SHP77 (cell line): ENCODE data around the gene ADORA2A.

Source experiments
- DNase-seq, 2 experiments: peaks; one replicate each; lab custom pipeline; 2025; lab: John Stamatoyannopoulos, UW

The ADORA2A gene

DNA sequence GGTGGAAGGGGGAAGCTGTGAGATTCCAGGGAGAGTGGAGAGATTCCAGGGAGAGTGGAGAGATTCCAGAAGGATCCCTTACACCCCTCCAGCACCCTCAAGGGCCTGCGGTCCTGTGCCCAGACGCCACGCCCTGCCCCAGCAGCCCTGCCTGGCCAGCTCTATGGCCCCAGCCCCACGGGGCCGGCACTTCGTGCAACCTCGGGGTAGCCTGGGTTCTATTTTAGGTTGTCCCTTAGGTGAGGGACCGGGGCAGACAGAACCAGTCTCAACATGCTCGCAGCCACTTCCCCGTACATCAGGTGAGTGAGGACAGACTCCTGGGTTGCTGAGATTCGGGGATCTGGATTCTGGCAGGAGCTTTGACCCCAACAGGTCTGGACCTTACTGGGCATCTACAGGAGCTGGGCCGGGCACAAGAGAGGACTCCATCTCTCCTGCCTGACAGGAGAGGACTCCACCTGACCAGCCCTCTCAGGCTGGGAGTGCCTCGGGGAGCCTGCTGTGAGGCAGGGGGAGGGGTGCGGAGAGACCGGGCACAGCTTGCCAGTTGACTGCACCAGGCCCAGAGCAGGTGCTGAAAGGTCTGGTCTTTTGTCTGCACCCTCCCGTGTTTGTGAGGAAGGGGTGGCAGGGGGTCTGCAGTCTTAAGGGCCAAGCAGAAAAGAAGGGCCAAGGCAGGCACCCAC is 8.5 kb upstream of the ADORA2A start:
- DNase-seq, result peak in 1 of 2 experiments; percentile 55

DNA sequence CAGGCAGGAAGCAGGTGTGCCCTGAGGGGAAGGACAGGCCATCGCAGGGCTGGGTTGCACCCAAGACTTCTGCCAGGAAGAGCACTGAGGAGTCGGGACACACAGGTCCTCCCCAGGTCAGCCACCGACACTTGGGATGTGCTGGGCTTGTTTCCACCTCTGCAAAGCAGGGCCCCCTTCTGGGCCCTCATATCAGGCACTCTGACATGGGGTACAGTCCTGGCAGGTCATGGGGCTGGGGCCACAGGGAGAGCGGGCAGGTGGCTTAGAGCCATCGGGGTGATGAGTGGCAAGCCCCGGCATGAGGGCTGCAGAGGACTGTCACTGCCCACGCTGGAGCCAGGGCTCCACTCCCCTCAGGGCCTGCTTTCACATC is 7.9 kb upstream of the ADORA2A start:
- DNase-seq, result peak in 1 of 2 experiments; percentile 40

DNA sequence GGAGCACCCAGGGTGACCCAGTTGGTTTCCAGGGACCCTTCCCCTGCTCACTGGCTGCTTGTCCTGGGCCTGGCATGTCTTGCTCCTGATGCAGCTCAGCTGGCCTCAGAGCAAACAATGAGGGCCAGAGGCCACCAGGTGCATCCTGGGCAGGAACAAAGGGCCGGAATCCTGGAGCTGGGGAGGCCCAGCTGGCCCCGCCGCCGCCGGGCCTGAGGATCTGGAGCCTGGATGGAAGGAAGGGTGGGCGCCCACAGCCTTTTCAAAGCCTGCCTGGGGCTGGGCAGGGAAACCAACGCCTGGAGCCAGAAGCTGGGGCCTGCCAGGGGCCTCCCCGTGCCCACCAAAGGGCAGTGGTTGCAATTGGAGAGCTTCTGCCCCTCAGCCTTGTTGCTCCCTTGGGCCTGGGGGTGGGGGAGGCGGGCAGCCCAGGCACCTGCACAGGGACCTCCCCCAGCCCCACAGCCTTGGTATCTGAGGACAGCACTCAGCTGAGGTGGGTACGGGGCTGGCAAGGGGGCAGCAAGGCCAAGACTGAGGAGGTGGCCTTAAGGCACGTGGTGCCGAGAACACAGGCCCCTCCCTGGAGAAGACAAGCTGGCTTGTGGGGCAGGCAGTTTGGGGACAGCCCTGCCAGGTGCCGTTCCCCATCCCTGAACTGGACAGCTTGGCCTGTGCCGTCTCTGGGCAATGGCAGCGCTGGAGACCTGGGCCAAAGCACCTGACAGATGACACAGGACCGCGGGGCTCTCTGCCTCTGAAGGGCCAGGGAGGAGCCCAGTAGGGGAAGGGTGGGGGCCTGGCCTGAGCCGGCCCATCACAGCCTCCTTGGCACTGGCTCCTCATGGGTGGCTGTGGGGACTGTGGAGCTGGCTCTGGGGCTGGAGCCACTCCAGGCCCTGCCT is 7.1 kb upstream of the ADORA2A start:
- peak; percentile 72 to 78 for DNase-seq

DNA sequence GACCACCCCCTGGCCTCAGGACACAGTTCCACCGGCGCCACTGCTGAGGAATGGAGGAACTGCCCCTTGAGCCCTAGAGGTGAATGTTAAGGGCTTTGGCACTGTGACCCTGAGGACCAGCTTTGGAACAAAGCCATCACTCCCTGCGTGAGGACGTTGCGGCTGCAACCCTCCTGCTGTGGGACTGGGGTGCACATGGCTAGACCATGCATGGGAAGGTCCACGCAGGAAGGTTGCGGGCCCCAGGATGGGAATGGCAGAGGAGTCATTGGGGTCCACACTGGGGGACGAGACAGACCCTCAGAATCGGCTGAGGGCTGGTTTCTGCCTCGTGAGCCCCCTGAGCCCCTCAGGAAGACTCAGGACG is 6.4 kb upstream of the ADORA2A start:
- DNase-seq, result no peak

DNA sequence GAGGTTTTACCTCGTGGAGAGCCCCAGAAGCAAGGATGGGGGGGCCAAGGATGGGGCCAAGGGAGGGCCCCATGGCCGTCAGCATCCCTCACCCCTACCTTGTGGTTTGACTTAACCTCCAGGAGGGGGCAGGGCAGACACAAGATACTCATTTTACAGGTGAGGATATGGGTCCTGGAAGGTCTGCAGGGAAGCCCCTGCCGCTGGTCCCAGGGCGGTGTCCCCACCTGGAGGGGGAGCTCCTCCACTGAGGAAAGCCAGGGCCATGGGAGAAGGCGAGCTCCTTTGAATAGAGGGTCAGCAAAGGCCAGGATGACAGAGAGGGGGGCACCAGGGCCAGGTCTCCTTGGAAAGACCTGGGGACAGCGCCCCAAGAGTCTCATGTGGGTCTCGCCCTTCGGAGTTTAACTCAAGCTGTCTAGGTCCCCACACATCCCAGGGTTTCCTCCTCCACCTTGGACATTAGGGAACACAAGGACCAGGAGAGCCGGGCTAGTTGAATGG is 5.9 kb upstream of the ADORA2A start:
- DNase-seq, result no peak

DNA sequence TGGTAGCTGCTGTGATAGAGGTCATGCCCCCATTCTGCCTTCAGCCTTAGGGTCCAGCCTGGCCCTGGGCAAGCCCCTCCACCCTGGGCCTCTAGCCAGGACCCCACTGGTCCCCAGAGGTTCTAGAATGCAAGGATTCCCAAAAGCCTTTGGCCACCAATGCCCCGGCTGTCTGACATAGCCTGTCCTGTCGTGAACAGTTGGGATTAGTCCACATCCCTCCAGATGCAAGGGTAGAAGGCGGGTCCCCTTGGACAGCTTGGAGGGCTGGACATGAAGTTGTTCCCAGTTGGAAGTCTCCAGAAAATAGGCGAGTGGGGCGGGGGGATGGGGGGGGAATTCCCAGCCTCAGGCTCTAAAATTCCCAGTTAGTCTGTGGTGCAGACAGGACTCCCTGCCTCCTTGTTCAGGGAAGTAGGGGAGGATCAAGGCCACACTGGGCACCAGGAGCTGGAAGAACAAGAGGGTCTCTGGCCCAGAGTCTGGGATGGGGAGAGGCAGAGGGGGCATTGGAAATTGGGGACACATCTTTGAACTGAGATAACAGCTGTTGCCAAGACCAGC is 5.2 kb upstream of the ADORA2A start:
- DNase-seq, result no peak

DNA sequence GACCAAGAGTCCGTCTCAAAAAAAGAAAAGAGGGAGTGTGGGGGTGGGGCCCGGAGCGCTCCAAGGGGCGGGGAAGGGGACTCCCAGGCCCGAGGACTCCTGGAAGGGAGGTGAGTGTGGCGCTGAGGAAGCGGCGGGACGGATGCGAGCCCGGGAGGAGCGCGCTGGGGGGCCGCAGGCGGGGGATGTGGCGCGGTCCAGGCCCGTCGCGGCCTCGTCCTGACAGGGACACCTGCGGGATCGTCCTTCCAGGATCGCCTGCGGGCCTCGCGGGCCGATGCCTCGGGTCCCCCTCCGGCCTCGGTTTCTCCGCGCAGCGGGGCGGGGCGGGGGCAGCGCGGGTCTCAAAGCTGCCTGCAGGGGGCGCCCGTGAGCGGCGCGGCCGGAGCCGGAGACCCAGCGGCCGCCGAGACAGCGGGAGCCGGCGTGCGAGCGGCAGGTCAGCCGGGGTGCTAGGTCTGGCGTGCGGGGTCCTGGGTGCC is 3.8 kb upstream of the ADORA2A start:
- DNase-seq, result peak in 1 of 2 experiments; percentile 26

DNA sequence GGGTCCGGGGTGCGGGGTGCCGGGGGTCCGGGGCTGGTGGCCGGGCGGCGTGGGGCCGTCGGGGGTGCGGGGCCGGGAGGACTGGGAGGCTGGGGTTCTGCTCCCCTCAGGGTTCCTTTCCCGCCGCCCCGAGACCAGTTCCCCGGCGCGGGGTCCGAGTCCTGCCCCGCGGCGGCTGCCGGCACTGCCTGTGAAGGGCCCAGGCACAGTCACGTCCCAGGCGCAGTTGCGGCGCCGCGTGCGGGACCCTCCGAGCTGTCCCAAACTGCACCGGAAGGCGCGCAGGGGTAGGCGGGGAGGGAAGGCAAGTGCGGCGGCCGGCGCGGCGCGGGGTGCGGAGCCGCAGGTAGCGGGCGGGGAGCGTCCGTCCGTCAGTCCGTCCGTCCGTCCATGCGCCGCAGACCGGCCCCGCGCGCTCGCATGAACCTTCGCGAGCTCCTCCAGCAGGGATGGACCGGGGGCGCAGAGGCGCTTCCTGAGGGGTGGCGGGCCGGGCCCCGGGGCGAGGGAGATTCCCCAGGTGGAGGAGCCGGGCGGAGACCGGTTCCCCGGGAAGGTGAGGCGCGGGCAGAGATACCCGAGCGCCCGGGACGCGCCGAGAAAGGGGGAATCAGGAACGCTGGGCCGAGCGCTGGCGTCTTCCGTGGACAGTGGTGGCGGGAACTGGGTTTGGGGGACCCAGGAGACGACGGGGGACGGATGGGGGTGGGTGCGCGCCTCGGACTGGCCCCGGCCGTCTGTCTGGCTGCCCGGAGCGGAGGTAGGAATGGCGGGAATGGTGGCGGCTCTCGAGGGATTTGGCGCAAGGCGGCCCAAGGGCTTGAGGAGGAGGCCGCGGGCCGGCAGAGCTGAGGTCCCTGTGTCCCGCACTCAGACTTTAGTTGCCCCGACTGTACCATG is 3.1 kb upstream of the ADORA2A start:
- DNase-seq, result no peak

DNA sequence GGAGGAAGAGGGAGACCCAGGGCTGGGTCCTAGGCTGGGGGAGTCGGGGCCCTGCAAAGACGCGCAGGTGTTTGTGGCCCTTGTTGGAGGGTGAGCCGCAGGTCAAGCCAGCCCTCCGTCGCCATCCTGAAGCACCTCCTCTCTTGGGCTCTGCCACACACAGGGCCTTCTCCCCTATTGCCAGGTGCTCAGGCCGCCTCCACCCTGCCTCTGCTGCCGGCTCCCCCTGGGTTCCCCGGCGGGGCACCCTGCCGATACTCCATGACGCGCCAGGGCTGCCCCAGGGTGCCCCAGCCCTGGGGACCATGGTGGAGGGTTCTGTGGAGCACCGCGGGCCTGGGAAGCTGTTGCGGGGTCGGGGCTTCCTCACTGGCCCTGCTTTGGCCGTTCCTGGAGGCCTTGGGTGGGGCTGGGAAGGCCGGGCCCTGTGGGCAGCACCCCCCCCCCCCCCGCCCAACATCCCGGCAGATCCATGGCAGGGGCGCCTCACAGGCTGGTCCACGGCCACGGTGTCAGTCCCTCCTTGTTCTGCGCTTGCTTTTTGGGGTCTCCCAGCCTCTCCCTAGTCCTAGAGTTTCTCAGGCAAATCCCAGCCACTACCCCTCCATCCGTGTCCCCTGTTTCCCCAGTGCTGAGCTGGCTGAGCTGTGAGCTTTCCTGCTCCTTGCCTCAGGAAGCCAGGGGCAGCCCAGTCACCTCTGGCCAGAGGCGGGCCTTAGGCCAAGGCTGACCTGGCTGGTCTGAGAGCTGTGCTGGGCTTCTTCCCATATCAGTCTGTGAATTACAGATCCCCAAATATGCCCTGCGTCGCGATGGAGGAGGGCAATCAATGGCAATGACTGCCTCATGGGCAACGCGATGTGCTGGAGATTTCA is 2.3 kb upstream of the ADORA2A start:
- no peak for DNase-seq

DNA sequence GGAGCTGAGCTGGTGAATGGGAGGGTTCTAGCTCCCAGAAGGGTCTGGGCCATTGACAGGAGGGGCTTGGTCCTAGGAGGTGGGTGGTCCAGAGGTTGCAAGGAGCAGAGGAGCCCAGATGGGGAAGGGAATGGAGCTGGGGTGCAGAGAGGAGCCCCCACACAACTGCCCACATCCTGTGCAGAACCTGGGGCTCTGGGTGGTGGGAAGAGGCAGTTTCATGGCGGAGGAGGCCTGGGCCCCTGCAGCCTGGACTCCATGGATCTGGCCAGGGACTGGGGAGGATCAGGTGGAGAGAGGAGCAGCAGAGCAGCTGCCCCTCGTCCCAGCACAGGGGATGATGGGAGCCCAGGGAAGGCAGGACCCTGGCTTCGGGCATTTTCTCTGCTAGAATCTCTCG is 963 bp upstream of the ADORA2A start:
- DNase-seq, result no peak

DNA sequence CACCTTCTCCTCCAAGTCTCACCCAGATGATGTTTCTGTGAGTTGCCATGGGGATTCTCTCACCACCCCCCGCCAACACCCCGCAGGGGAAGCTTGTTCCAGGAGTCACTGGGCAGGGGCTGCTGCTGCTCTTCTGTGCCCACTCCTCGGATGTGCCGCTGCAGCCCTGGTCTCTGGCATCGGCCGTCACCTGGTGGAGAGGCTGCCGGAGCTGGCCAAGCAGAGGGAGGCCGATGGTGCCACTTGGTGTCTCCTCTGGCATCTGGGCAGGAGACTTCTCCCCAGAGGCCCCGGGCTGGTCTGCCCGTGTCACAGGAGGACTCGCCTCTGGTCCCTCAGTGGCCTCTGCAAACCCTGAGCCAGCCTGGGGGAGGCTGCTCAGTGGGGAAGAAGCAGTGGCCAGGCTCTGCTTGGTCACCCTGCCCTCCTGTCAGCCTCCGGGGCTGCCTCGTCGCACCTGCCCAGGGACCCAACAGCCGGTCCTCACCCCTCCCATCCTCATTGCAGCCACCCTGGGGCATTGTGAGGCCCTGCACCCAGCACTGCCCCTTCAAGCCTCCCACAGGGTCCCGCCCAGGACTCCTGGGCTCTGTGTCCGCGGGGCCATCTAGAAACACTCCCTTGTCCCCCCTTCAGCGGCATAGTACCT is 424 bp upstream of the ADORA2A start:
- no peak for DNase-seq

DNA sequence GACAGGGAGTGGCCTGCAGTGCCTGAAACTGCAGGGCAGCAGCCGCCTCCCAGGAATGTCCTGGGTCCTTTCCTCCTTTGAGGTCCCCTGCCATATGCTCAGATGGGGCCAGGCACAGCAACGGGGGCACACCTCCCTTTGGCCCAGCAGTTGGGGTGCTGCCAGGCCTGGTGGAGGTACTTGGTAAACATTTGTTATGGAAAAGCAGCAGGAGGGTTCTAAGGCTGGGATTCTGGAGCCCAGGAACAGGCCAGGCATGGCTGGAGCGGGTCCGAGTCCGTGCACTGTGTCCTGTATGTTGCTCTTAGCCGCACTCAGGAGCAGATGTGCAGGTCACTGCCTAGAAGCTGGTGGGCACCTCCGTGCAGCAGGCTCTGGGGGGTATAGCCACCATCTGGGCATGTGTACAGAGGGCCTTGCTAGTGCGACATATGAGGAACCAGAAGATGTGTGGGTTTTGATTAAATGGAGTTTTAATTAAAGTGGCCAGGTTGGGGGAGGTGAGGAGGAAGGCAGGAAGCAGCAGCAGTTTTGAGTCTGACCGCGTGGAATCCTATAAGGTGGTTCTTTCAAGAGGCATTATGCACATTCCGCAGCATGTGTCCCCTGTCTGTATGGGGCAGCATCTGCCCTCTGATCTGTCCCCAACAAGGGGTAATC is 1.5 kb downstream of the ADORA2A start:
- no peak for DNase-seq

DNA sequence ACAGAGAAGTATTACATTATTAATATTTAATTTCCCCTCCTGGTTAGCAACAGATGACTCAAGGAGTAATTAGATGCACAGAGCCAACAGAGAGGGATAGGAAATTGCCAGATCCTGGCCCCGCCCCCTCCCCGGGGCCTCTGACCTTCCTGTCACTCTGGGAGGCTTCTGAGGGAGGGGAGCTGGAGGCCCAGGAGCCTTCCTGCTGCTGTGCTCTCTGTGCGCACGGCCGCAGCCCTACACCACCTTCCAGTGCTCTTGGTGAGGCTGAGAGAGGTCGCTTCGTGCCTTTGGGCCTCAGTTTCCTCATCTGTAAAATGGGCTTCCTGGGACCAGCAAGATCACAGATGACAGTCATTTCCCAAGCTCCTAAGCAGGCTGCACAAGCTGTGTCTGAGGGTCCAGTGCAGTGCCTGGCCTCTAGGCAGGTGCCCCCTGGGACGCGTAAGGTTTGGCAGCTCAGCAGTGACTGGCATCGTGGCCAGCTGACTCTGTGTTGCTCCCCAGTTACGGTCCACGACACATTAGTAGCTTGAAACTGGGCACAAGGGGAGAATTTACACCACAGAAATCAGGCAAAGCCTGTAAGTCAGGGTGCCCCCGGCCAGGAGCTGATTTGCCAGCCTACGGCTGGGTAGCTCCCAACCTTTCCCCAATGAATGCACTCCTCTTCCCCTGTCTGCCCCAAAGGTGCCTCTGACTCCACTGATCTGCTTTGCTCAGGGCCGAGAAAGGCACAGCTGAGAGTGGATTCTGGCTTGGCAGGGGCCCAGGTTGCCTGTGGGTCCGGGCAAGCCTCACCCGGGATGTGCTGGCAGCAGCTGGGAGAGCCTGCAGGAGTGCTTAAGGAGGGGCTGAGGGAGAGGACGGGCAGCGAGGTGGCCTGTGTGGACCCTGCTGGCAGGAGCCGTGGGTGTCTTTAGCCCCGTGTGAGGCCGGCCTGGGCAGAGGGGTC is 2.3 kb downstream of the ADORA2A start:
- peak in 1 of 2 experiments; percentile 71 for DNase-seq

DNA sequence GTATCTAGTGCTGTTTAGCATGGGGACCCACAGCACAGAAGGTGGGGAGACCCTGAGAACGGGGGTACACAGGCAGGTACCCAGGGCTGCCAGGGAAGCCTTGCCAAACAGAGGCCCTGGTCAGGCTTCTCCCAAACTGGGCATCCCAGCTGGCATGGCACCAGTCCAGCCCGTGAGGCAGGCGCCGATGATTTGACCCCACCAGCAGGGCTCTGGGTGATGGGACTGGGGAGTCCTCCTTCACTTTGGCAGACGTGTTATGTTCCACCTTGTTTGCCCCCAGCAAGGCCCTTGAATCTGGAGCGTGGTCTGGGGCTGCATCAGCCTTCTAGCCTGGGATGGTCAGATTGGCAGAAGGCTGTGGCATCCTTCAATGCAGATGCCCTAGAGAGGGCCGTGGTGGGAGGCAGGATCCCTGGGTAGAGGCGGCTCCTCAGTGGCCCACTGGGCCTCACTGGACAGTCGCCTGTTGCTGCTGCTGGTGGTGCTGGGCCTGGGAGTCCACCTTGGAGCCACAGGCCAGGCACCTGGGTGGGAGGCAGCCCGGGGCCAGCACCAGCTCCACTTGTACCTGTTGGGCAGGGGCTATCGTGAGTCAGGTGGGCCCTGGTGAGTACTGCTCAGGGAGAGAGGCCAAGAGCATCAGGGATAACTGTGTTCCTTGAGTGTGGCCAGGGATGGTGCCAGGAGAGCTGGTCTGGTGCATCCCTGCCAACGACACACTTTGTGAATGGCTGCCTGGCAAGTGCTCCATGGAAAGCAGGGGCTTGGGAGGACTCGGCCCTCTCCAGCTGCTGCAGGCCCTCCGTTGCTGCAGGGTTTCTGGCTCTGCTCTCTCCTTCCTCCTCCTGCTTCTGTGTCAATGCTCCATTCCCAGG is 3.3 kb downstream of the ADORA2A start:
- DNase-seq, result no peak

DNA sequence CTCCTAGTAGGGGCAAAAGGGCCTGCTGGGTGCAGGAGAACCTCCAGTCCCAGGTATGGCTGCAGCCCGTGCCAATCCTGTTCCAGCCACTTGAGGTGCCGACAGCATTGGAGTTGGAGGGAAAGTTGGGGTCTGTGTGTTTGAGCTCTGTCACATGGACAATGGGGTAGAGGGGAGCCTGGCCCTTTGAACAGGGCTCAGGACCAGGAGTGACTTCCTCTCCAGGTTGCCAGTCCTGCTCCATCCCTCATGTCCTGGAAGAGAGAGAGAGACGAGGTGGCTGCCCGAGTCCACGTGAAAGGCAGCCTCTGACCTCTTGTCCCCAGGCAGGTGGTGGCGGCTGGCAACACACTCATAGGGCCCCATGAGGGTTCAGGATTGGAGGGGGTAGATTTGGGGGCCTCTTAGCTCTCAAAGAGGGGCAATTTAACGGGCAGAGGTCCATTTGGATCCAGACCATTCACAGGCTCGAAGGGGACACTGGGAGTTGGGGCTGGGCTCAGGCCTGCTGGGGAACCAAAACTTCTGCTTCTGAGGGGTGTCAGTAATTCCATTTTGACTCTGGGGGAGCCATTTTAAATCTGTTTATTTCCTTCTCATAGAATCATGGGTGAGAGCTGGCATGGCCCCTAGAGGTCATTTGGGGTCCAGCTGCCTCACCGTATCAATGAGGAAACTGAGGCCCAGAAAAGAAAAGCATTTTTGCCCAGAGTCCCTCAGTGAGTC is 4.1 kb downstream of the ADORA2A start:
- DNase-seq, result no peak

DNA sequence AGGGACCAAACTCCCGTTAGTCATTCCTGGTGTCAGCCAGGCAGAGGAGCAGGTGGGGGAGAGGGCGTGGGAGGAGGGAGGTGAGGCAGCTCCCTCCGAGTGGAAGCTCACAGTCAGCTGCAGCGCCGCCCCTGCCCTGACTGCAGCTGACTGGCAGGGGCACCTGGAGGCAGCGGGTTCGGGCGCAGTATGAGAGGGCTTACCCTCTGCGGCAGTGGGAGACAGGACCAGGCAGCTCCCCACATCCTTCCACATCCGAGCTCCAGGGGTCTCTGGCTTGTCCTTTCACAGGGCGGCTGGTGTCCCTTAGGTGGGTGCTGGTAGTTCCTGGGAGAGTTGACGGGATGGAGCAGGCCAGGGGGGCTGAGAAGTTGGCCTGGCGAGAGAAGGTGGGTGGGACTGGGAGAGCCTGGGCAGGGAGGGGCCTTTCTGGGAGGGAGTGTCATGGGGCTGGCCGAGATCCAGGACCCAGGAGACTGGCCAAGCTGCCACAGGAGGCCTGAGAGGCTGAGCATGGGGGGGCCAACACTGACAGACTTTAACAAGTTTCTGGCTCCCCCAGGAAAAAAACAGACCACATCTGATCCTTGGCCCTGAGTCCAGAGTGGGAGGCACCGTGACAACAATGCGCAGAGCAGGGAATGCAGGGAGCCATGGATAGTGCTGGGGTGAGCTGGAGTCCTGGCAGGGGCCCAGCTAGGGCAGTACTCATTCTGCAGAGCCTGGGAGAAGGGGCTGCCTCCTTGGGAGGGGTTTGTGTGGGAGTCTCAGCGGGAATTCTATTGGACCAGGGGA is 4.9 kb downstream of the ADORA2A start:
- peak; percentile 44 to 50 for DNase-seq
